GM18511 (cell line): ENCODE results near the gene ATP6V0B.

ENCODE experiments used
- ATAC-seq: cut with Tn5 transposase; IDR thresholded peaks from one replicate; pipeline ENCODE4 v1.9.1; 2021; ENCODE audit warnings: mild to moderate bottlenecking, moderate library complexity; ENCODE audit not compliant: unreplicated experiment

Gene ATP6V0B

DNA sequence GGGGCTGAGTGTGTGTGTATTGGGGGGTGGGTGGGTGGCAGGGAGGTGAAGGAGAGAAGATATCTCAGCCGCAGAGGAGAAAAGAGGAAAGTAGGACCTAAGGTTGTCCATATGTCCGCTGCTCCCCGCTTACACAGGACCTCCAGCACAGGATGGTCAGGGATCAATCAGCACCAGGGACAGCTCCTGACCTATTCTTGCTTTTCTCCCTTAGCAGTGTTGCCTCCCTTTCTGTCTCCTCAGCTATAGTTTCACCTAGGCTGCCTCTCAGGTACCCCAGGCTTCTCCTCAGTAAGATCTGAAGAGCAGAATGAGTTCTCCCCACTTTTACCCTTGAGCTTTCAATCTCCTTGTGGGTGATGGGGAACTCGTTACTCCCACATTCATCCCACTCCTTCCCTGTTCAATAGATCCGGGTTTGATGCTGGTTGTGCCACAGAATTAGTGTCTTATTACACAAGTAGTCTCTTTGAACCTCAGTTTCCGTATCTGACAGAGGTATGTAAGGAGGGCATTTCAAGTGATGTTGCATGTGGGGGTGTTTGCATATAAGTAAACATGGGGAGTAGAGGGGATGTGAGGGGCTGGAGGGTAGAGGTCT, 6.3 kb upstream of the ATP6V0B start:
- ATAC-seq, result no peak

DNA sequence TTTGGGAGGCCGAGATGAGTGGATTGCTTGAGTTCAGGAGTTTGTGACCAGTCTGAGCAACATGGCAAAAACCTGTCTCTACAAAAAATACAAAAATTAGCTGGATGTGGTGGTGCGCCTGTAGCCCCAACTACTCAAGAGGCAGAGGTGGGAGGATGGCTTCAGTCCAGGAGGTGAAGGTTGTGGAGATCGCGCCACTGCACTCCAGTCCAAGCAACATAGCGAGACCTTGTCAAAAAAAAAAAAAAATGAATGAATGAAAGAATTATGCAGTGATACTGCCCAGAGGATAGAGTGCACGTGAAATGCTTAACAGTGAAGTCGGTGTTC, 5.4 kb upstream of the ATP6V0B start:
- no peak for ATAC-seq

DNA sequence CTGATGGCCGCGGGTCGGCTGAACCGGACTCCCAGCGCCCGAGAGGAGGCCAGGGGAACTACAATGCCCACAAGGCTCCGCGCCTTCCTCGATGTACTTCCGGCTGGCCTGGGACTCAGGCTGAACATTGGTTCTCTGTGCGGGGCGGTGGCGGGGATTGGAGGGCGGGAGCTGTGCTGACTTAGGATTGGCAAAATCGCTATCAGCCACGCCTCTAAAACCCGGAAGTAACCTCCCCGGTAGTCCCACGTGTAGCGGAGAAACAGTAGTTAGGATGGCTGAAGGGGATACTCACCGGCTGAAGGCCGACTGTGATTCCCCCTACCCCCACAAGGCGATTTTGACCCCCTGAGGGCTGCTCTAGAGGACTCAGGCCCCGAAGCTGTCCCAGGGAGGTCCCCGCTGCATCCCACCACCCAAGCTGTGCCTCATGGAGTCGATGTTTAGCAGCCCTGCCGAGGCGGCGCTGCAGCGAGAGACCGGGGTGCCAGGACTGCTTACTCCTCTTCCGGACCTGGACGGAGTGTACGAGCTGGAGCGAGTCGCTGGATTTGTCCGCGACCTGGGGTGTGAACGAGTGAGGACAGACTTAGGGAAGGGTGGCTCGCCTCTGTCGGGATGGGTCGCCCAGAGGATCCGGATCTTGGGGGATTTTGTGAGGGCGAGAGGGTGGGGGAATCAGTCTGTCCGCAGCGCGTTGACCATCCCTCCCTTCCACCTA, 4.9 kb upstream of the ATP6V0B start, which contains the start of gene DPH2:
Gene DPH2 (plus strand): TSS at position 265 of the 721 bp plus-strand sequence. CDS start 166 bp downstream, at position 431.
- ATAC-seq, result peak; percentile 83

DNA sequence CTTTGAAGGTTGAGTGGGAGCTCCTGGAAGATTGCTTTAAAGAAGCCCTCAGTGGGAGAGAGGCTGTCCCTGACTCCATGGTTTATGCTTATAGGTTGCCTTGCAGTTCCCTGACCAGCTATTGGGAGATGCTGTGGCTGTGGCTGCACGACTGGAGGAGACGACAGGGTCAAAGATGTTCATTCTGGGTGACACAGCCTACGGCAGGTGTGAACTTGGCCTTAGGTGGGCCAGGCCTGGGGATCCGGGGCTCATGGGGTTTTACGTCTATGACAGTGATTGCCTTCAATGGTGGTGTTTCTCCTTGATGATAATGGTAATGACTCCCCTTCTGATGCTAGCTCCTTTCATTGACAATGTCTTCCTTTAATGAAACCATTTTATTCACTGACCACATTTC, 4.3 kb upstream of the ATP6V0B start:
- no peak for ATAC-seq

DNA sequence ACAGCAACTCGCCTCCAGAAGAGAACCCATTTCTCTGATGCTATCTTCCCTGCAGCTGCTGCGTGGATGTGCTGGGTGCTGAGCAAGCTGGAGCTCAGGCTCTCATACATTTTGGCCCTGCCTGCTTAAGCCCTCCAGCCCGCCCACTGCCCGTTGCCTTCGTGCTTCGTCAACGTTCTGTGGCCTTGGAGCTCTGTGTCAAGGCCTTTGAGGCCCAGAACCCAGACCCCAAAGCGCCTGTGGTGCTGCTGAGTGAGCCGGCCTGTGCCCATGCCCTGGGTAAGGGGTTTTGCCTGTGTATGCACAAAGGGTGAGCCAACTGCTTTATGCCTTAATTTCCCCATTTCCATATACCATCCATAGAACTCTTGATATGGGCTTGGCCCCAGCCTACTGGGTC, 3.8 kb upstream of the ATP6V0B start:
- ATAC-seq, result no peak

DNA sequence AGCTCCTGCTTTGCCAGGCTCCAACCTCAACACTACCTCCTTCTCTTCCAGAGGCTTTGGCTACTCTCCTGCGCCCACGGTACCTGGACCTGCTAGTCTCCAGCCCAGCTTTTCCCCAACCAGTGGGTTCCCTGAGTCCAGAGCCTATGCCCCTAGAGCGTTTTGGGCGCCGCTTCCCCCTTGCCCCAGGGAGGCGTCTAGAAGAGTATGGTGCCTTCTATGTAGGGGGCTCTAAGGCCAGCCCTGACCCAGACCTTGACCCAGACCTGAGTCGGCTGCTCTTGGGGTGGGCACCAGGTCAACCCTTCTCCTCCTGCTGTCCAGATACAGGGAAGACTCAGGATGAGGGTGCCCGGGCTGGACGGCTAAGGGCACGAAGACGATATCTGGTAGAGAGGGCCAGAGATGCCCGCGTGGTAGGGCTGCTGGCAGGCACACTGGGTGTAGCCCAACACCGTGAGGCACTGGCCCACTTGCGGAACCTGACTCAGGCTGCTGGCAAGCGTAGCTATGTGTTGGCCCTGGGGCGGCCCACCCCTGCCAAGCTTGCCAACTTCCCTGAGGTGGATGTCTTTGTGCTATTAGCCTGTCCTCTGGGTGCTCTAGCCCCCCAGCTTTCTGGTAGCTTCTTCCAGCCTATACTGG, 3.3 kb upstream of the ATP6V0B start:
- ATAC-seq, result no peak

DNA sequence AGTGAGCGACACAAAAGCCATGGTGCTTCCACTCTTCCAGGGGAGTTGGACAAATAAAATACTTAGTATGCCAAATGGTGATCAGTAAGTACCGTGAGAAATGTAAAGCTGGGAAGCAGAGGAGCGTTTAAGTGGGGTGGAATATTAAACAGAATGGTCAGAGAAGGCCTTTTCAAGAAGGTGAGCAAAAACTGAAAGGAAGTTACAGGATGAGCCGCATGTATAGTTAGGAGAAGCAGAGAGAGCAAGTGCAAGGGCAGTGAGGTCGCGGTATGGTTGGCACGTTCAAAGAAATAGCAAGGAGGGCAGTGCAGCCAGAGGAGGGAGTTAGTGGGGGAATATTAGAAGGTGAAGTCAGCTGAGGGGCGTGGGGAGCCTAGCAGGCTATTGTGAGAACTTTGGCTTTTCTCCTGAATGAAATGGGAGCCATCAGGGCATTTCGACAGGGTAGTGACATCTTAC, 748 bp upstream of the ATP6V0B start:
- ATAC-seq, result no peak

DNA sequence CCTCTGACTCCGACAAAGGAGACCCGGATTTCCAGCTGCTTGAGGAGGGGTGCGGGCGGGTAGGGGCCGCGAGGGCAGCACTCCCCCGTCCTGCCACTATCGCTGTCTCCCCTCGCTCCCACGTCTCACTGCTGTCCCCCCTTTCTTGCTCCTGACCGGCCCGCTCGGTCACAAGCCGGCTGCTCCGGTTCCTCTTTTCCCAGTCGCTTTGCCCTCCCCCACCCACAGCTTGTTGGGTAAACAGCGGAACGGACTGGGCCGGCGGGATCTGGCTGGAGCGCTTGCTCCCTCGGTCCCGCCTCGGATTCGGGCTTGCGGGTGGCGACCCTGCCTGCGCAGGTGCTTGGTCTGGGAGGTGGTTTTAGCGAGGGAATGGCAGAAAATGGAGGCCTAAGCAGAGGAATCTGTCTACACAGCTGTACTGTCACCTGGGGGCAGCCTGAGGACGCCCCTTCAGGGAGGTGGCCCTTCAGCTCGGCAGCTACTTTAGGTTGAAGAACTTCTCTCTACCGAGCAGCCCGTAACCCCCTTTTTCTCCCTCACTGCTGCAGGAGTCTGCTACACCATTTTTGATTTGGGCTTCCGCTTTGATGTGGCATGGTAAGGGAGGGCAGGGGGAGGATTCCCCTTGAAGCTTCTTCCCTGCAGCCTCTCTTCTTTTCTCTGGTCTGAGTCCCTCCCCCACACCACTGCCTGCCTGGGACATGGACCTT, 645 bp downstream of the ATP6V0B start:
- peak; percentile 2 for ATAC-seq

DNA sequence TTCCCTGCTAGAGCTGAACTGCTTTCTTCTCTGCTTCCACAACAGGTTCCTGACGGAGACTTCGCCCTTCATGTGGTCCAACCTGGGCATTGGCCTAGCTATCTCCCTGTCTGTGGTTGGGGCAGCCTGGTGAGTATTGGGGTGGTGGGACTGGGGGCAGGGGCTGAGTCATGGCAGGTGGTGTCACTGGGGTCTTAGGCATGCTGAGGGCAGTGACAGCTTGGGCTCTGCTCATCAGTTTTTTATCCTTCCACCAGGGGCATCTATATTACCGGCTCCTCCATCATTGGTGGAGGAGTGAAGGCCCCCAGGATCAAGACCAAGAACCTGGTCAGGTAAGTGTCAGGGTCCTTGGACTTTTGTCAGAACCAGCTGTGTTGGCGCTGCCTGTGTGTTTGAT, 1.3 kb downstream of the ATP6V0B start:
- no peak for ATAC-seq

DNA sequence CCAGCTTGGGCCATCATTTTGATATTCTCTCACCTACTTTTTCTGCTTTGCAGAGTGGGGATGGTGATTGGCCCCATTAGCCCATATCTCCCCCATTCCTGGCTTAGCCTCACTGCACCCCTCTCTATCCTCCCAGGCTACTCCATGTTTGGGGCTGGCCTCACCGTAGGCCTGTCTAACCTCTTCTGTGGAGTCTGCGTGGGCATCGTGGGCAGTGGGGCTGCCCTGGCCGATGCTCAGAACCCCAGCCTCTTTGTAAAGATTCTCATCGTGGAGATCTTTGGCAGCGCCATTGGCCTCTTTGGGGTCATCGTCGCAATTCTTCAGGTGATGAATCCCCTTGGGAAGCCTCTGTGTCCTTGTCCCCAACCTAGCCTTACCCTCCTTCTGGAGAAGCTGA, 2.1 kb downstream of the ATP6V0B start:
- ATAC-seq, result no peak

DNA sequence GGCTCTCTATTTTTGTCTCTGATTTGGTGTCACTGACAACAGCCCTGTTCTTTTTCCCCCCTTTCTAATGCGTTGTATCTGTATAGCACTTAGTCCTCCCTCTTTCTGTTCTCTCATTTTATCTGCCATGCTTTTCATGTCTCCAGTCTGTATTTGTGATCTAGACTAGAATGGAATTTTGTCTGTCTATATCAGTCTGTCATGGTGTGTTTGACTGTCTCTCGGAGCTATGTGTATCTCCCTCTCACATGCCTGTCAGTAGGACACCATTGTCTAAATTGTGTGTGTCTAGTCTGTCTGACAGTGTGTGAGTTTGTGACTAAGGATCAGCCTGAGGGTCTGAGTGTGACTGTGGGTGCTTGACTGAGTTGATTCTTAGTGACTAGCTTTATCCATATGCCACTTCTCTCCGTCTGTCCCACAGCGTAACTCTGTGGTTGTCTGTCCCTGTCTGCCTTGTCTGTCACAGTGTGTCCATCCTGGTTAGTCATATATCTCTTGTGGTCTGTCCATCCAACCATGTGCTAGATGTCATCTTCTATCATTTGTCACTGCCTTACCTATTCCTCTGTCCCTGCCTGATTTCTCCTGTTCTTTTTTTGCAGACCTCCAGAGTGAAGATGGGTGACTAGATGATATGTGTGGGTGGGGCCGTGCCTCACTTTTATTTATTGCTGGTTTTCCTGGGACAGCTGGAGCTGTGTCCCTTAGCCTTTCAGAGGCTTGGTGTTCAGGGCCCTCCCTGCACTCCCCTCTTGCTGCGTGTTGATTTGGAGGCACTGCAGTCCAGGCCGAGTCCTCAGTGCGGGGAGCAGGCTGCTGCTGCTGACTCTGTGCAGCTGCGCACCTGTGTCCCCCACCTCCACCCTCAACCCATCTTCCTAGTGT, 2.9 kb downstream of the ATP6V0B start:
- ATAC-seq, result no peak

DNA sequence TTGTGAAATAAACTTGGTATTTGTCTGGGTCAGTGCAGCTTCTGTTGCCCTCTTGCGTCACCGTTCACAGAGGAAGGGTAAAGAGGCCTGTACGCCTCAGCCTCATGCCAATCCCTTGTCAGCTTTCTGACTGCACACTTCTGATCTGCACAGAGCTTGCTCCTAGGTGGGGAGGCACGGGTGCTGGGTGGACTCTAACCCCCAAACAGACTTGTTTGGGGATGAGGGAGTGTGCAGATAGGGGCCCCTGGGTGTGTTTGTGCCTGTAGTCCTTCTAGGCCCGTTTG, 3.4 kb downstream of the ATP6V0B start:
- ATAC-seq, result no peak

DNA sequence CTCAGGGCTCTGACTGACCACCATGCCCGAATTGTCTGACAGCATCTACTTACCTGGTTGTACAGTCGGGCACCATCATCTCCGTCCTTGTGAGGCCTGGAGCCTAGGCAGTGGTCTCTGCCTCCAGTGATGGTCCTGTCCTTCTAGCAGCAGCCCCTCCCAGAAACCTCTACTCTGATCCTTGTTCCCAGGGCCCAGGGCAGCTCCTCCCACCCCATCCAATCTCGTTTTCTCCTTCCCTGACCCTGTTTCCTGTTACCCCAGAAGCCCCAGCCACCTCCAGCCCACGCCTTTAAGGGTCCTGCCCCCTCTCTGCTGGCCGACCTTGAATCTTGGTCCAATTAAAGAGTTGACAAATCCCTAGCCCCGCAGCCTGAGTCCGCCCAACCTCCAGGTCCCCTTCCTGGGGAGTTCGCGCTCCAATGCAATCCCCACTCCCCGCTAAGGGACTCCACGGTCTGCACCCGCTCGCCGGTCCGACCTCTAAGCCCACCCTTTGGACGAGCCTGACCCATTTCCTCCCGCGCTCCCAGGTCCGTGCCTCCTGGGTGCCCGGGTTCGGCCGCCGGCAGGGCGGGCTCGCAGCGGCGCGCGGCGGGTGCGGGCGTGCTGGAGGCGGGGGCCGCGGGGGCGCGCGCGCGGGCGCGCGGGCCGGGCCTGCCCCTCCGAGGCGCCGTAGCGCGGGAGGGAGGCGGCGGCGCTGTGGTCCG, 3.9 kb downstream of the ATP6V0B start, which contains the start of gene B4GALT2:
Gene B4GALT2 (plus strand): TSS at position 660 of the 710 bp plus-strand sequence. CDS start 1,951 bp downstream, outside the sequence.
- ATAC-seq, result no peak

DNA sequence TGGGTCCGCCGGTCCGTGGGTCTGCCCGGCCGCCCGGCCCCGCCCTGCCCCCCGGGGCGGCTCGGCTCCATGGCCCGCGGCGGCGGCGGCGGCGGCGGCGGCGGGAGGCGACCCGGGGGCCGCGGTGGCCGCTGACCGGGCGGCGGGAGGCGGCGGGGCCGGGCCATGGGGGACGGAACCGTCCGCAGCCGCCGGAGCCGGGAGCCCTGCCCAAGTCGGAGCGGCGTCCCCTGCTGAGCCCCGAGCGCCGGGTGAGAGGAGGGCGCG, 4.4 kb downstream of the ATP6V0B start:
- no peak for ATAC-seq

DNA sequence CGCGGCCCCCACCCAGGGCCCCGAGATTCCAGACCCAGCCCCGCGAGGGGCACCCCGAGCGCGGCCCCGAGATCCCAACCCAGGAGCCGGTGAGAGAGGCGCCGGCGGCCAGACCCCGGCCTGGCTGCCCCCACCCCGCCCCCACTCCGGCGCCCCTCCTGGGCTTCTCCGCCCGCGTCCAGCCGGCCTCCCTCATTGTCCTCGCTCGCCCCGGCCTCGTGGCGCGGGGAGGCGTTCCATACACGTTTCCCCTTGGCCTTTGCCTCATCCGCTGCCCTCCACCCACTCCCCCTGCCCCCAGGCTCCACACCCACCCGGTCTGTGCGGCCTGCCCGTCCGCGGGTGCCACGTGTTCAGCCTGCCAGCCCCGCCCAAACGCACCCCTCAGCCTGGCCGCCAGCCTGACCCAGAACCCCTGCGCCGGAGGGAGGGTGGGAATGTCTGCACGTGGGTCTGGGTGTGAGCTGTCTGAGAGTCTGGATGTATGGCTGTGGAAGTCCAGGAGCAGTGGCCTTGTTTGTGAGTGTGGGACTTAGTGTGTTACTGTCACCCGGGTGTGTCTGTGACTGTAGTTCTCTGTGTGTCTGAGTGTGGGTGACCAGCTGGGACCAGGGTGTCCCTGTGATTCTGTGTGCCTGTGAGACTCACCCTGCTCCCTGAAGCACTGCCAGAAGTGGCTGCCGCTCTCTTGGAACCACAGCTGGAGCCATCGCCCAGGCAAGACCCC, 4.9 kb downstream of the ATP6V0B start:
- ATAC-seq, result no peak

DNA sequence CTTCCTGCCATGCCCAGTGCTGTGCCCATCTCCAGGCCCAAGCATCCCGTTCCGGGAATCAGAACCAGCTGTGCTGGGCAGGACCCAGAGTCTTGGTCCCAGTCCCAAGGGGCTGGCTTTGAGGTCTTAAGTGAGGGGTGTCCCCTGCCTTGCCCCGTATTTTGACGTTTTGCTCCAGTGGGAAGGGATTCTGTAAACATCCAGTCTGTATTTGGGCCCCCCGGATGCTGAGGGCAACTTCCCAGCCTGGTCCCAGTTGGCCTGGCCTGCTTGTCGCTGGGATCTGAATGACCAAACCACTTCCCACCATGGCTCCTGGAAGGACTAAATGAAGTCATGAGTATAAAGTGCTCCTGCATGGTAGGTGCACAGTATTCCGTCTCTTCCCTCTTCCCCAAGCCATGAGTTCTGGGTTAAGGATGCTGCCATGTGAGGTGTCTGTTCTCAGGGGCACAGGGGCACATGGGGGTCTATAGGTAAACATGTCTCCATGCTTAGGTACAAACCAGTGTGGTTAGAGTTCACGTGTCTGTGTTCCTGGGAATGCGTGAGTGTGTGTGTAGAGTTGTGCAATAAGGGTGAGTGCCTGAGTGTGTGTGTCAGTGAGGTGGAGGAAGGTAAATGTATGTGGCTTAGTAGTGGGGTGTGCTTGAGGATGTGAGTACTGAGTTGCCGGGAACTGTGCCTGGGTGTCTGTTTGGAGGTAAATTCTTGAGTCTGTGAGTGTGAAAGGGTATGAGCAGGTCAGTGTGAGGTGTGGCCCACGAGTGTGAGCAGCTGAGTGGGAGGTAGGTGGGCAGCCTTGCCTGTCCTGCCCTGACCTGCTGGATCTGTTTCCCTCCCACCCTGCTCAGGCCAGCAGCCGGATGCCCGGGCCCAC, 5.7 kb downstream of the ATP6V0B start:
- no peak for ATAC-seq

DNA sequence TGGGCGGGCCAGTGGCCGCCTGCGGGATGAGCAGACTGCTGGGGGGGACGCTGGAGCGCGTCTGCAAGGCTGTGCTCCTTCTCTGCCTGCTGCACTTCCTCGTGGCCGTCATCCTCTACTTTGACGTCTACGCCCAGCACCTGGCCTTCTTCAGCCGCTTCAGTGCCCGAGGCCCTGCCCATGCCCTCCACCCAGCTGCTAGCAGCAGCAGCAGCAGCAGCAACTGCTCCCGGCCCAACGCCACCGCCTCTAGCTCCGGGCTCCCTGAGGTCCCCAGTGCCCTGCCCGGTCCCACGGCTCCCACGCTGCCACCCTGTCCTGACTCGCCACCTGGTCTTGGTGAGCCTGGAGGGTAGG, 6.4 kb downstream of the ATP6V0B start:
- ATAC-seq, result no peak

DNA sequence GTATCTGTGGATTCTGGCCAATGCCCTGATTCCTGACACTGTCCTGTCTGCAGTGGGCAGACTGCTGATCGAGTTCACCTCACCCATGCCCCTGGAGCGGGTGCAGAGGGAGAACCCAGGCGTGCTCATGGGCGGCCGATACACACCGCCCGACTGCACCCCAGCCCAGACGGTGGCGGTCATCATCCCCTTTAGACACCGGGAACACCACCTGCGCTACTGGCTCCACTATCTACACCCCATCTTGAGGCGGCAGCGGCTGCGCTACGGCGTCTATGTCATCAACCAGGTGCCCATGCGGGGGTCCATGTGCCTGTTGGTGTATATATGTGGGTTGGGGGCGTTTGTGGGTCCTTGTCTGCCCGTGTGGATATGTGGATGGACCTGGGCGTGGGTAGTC, 6.9 kb downstream of the ATP6V0B start:
- ATAC-seq, result no peak

DNA sequence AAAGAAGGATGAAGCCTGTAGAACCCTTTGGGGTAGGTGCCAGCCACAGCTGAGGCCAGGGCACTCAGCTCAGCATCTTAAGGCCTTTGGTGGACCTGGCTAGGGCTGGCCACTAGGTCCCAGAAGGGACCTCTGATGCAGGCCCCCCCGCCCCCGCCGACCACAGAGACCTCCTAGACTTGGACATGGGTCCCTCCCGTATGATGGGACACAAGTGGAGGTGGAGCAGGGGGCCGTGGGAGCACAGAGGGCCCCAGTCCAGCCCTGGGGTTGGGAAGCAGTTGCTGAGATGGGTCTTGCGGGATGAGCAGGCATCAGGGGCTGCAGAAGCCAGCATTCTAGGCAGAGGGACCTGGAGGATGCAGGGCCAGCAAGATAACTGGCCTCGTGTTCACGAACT, 7.5 kb downstream of the ATP6V0B start:
- no peak for ATAC-seq
